Epithelial cell of prostate (primary cell): Measurements from ENCODE around the gene EBPL.
"Not testable (repeated sequence)": the region's sequence is repeated elsewhere in the genome, so short reads cannot be mapped to it uniquely, and the experiment has no call there.

Source experiments
- DNase-seq: peaks from one replicate; pipeline ENCODE4 v3.0.0-alpha.2; 2011; ENCODE audit warnings: low read depth, low spot score
- H3K27ac ChIP-seq: fragments of 450-650 bp; 2 replicates; pipeline ENCODE4 v1.5.1; 2017; ENCODE audit warnings: mild to moderate bottlenecking

EBPL gene

DNA sequence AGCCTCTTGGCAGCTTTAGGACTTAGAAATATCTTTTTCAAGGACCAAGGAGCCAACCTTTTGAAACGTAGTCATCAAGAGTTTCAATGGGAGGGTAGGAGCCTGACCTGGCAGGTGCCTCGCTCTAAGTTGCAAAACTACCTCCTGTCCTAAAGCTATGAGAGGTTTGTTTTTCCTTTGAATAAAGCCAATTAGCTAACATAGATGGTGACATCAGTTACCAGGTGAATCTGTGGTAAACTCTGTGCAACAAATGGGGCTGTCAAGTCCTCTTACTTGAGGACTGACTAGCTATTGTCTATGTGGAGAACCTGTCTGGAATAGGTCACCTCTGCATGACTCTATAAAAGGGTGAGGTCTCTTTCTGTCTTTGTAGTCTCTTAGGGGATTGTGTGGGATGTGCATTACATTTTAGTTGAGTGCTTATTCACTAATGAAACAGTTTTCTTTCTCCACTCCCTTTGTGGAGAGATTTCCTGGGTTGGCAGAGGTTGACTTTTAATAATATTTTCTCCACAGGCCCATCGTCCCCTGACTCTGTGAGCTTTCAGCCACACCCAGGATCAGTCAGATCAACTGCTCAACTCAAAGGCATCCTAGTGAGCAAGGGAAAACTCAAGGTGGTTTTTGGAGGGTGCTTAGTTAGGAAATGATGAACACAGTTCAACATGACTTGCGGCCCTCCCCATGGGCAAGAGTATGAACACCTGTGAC is 53.1 kb downstream of the EBPL start:
- peak; percentile 34 for DNase-seq
- H3K27ac ChIP-seq = peak overlapping the region; percentile 74

DNA sequence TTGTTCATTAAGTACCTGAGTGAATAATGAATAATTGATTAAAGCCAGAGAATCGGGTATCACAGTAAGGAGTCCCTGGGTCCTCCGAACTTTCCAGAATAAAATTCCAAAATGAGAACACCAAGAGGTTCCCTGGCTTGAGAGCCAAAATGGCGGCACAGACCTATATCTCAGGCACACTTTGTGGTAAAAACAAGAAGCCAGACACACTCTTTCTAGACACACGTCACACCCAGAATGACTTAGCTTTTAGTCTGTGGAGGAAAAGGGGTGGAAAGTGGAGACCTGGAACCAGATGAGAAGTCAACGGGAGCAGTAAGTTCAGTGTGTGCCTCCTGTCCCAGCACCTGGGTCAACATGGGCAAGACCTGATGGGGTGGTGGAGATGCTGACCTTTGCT is 54.6 kb downstream of the EBPL start:
- no peak overlapping the region for H3K27ac ChIP-seq
- DNase-seq = no peak

DNA sequence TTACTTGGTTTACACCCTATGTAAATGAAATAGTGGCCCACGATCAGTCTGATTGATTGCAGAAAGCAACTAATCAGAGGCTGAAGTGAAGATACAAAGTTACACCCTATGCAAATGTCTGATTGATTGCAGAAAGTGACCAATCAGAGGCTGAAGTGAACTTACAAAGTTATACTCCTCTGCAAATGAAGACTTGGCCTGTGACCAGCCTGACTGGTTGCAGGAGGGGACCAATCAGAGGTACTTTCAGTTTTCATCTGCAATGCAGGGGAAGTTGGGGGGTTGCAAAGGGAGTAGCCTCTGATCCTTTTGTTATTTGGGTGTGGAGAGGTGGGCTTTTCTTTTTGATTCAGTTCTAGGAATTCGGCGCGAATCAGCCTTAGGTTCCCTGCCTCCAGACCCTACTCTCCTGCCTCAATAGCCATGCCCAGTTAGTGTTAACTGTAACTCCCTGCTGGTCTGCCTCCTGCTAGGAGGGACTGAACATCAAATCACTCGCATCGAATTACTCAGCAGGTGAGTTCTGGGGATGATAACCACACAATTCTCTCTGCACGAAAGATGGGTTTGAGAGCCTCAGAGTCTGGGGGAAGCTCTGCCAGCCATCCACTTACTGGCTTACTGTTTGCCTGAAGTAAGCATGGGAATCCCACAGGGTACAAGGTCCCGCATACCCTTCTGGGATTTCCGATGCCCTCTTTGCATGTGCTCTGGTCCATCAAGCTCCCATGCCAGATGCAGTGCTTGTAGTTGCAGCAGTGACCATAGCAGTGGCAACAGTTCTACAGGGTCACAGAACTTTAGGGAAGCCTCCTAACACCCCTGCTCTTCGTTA is 55.5 kb downstream of the EBPL start:
- DNase-seq = no peak
- no peak overlapping the region for H3K27ac ChIP-seq

DNA sequence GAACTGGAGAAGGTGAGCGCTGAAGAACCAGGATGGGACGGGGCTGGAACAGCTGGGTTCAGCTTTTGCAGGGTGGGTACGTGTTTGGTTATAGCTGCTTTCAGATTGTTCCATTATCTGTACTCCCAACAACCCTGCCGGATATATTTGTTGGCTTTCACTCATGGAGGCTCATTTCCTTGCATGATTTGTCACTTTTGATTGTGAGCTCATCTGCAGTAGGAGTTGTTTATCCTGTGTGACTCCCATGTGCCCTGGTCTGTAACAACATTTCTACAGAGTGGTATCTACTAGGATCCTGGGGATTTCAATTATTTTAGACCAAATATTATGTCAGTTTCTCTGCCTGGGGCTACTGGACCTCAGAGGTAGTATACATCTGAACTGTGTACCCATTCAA is 57.6 kb downstream of the EBPL start:
- no peak overlapping the region for H3K27ac ChIP-seq
- no peak for DNase-seq

DNA sequence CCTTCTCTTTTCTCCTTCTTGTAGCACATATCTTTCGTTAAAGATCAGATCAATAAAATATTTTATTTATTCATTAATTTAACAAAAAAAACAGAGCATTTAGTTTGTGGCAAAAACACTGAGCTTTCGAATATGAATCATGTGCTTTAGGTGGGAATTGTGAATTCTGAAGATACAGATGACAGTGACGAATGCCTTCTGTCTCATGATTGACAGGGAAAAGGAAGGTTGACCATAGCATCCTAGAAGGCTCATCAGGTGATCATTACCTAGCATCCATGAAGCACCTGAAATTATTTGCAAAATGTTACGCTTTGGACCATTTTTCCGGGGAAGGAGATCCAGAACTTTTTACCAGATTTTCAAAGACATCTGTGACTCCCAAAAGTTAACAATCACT is 59.1 kb downstream of the EBPL start:
- H3K27ac ChIP-seq = no peak overlapping the region
- no peak for DNase-seq

DNA sequence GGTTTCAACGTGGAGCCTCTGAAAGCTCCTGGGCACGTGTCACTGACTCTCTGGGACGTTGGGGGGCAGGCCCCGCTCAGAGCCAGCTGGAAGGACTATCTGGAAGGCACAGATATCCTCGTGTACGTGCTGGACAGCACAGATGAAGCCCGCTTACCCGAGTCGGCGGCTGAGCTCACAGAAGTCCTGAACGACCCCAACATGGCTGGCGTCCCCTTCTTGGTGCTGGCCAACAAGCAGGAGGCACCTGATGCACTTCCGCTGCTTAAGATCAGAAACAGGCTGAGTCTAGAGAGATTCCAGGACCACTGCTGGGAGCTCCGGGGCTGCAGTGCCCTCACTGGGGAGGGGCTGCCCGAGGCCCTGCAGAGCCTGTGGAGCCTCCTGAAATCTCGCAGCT is 60.7 kb downstream of the EBPL start:
- no peak for DNase-seq
- H3K27ac ChIP-seq = no peak overlapping the region

DNA sequence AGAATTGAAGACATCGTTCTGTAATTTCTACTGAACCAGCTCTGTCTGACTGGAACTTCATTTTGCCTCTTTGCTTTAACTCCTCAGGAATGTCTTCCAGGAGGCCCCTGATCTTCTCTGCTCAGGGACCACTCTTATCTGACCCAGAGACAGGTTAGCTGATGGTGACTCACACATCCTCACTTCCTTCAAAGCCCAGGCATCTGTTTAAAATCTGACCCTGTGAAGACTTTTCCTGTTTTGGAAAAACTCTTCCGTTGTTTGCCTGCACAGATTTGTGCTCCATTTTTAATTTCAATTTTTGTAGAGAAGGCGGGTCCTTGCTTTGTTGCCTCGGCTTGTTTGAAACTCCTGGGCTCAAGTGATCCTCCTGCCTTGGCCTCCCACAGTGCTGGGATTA is 61.3 kb downstream of the EBPL start:
- DNase-seq = no peak

DNA sequence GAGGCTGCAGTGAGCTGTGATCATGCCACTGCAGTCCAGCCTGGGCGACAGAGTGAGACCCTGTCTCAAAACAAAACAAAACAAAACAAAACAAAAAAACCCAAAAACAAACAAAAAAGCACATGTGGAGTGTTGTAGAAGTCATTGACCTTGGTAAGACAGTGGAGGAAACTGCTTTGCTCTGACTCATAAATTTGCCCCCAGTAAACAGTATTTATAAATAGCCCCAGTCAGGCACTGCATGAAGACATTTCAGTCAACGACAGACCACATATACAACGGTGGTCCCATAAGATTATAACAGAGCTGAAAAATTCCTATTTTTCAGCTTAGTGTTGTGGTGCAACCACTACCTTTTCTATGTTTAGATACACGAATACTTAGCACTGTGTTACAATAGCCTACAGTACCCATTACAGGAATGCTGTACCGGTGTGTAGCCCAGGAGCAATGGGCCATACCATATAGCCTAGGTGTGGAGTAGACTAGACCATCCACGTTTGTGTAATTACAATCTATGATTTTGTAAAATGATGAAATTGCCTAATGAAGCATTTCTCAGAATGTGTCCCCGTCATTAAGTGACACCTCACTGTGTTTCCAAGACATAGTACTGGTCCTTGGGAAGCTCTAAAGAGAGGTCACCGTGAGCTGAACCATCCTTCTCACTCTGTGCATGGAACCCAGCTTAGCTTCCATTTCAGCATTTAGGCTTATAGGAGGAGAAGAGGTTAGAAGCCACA is 61.9 kb downstream of the EBPL start:
- no peak overlapping the region for H3K27ac ChIP-seq

More for the DNA sequence above, 61.3 kb downstream of the EBPL start:
- H3K27ac ChIP-seq = no peak overlapping the region

DNA sequence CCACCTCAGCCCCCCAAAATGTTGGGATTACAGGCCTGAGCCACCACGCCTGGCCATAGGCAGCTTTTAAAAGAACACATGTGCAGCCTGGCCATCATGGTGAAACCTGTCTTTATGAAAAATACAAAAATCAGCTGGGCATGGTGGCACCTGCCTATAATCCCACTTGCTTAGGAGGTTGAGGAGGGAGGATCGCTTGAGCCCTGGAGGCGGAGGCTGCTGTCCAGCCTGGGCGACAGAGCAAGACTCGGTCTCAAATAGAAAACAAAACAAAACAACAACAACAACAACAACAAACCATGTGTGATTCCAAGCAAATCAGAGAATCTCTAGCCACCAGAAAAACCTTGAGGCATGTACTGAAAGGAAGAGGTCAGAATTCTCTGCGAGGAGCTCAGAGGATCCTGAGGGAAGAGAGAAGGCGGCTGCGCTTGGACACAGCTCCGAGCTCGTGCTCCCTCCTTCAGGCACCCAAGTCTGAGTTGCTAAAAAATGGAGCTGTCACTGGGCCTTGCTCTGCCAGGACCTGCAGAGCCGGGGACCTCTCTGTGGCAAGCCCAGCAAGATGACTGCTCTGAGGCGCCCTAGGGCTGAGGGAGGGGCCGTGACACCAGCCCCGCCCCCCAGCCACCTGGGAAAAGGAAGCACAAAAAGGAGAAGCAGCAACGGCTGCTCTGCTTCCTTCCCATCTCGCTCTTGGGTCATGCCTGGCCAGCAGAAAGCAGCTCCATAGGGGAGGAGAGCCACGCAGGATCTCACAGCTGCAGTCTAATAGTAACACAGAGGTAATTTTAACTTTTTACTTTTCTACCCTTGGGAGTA is 63.2 kb downstream of the EBPL start, which contains the start of gene ARL11:
Gene ARL11 (plus strand): TSS at position 677 of the 822 bp plus-strand sequence. CDS start 1,941 bp downstream, outside the sequence.
- no peak within 1 kb of the TSS for H3K27ac ChIP-seq
- DNase-seq = no peak

More for the DNA sequence above, 61.9 kb downstream of the EBPL start:
- no peak for DNase-seq

DNA sequence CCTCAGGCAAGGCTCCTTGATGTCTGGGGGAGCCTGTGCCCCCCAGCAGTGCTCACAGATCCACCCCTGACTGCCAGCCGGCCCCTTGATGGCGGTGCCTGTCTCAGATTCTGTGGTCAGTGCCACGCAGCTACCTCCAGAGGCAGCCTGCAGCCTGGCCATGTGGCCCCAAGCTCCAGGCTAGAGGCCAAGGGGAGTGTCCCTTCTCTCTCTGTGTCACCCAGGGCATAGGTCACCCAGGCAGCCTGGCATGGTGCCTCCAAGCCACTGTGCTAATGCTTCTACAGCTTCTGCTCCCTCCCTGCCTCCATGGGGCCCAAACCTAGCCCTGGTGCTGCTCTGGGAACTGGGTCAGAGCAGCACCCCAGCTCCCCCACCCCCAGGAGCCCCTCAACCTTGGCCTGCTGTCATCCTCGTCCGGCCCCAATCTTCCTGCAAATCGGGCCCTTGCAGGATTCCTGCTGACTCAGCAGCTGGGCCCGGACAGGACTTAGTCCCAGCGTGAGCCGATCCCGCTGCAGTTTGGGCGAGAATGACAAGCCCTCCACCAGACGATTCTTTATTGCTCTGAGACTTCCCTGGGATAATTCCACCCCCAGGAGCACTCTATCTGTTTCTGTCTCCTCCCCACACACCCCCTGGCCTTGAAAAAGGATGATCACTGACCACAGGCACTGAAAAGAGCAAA is 65.8 kb downstream of the EBPL start:
- no peak for DNase-seq
- H3K27ac ChIP-seq = no peak overlapping the region

DNA sequence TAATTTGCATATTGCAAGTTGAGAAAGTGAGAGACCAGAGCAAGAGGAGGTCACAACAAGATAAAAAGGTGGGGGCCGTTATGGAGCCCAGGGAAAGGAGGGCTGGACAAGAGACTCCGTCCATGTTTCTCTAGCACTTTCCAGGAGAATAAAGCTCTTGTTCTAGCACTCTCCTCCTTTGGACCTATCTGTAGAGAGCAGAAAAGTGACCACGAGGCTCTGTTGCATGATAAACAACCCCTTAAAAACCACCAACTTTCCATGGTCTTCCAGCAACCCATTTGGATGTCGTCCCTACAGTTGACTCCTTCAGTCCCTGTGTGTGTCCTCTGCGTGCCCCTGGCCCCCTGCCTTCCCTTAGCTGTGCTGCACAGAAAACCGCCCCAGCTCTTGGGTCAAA is 67.1 kb downstream of the EBPL start:
- no peak overlapping the region for H3K27ac ChIP-seq
- DNase-seq = no peak

DNA sequence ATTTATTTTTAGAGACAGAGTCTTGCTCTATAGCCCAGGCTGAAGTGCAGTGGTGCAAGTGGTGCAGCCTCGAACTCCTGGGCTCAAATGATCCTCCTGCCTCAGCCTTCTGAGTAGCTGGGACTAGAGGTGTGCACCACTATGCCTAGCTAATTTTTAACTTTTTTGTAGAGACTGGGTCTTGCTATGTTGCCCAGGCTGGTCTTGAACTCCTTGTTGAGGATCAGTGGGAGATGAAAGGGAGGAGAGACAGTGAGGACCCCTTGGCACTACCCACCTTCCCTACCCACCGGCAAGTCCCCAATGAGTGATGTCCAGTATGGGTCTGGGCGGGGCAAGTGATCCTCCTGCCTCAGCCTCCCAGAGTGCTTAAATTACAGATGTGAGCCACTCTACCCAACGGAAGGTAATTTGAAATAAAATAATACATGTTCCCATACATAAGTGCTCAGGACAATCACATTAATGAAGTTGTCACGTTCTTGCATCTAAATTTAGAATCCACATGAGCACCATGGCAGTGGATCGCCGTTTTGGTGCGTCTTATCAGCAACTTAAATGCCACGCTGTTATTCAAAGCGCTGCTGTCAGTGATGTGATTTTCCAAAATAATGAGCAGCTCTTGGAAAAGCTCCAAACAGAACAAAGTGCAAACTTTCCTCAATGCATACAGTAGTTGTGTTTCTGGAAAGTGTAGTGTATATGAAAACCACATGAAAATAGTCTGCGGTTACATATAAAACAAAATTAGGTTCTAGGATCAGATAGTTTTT is 68.9 kb downstream of the EBPL start:
- DNase-seq = no peak

DNA sequence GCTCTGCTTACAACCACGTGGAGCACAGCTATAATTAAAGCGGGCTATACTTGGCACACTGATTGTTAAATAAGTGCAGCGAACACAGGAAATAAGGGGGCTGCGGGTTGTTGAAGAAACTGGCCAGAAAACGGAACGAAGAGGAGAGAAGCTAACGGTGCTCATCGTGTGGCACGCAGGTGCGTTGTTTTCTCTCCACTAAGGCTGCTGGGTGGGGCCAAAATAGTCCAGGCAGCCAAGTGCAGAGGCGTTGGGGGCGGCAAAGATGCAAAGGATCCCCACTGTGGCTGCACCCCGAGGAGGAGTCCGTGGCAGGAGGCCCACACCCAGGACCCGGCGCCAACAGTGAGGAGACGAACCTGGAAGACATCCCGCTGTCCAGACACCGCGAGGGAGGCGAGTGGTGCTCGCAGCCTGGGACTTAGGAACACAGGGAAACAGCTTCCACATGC is 71.1 kb downstream of the EBPL start:
- no peak overlapping the region for H3K27ac ChIP-seq
- DNase-seq = no peak

More for the DNA sequence above, 68.9 kb downstream of the EBPL start:
- H3K27ac ChIP-seq = no peak overlapping the region

DNA sequence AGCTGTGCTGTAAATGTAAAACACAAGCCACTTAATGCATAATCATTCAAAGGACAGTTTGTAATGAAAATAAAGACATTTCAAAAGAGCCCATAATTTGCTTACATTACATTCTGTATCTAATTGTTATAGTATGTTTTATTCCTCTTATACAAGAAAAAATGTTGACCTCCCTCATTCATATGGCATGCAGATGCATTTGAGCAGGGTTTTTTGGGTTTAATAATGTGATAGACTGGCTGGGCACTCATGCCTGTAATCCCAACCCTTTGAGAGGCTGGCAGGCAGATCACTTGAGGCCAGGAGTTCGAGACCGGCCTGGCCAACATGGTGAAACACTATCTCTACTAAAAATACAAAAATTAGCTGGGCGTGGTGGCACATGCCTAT is 74.6 kb downstream of the EBPL start:
- H3K27ac ChIP-seq = no peak overlapping the region
- DNase-seq = no peak

DNA sequence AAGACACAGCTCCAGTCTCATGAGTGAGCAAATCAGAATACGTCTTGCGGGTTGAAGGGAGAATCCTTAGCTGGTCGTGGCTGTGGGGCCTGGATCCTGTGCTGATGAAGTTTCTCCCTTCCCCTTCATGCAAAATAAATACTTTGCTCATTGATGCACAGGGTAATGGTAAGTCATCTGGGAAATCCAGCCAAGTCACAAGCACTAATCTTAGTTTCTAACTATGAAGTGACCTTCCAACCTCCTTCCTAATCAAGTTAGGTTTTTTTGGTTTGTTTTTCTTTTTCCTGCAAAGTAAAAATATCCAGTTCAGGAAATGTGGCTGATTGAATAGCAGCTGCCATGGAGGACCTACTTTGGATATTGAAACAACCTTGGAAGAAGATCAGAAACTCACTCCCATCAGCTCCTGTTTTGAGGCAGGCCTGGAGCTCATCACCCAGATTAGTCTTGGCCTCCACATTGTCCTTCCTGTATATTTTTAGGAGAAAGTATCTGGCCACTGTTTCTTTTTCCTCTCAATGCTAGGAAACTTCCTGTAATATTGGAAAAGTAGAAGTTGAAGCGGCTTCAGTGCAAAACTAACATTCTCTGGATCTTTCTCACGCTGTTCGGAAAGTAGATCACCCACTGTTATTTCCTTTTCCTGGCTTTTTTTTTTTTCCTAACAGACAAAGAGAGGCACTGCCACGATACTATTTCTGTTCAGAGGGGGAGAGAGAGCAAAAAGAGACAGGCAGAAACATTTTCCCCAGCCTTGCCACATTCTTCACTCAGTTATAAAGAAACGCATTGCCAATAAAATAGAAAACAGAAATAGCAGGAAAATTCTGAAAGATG is 75.2 kb downstream of the EBPL start:
- DNase-seq = no peak
- H3K27ac ChIP-seq = no peak overlapping the region

DNA sequence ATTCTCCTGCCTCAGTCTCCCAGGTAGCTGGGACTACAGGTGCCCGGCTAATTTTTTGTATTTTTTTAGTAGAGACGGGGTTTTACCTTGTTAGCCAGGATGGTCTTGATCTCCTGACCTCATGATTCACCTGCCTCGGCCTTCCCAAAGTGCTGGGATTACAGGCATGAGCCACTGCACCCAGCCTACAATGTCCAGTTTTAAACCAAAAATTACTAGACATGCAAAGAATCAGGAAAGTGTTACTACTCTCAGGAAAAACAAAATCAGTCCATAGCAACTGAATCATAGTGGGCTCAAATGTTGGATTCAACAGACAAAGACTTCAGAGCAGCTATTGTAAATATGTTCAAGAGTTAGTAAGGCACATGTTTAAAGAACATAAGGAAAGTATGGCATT is 79.2 kb downstream of the EBPL start:
- not testable (repeated sequence) for DNase-seq, H3K27ac ChIP-seq
